Neuronal stem cell (in vitro differentiated cells): Measurements from ENCODE around the gene PRICKLE3.

ENCODE experiments used
- DNase-seq: peaks from one replicate; pipeline ENCODE4 v3.0.0-alpha.2; 2013; ENCODE audit warnings: low spot score
- H2AFZ ChIP-seq: one replicate; pipeline ENCODE4 v1.6.1; 2013; ENCODE audit warnings: mild to moderate bottlenecking, low read length, inconsistent platforms
- H2AK5ac ChIP-seq: 2 replicates; pipeline ENCODE4 v1.6.1; 2013; ENCODE audit warnings: low read depth, mild to moderate bottlenecking, inconsistent platforms, low read length, moderate library complexity, mixed read lengths
- H2BK120ac ChIP-seq: 2 replicates; pipeline ENCODE4 v1.6.1; 2013; ENCODE audit warnings: low read depth, mild to moderate bottlenecking, inconsistent platforms, low read length, moderate library complexity, mixed read lengths
- H2BK12ac ChIP-seq: one replicate; pipeline ENCODE4 v1.6.1; 2013; ENCODE audit warnings: low read length, inconsistent platforms
- H2BK15ac ChIP-seq: 2 replicates; pipeline ENCODE4 v1.6.1; 2013; ENCODE audit warnings: mild to moderate bottlenecking, low read length, inconsistent platforms, mixed read lengths
- H2BK5ac ChIP-seq: one replicate; pipeline ENCODE4 v1.6.1; 2013; ENCODE audit warnings: inconsistent platforms, mild to moderate bottlenecking, low read length, moderate library complexity
- H3K14ac ChIP-seq: one replicate; pipeline ENCODE4 v1.6.1; 2013; ENCODE audit warnings: low read length, inconsistent platforms
- H3K18ac ChIP-seq: 2 replicates; pipeline ENCODE4 v1.6.1; 2013; ENCODE audit warnings: low read length, inconsistent platforms
- H3K23ac ChIP-seq: 2 replicates; pipeline ENCODE4 v1.6.1; 2013; ENCODE audit warnings: low read depth, mild to moderate bottlenecking, mixed read lengths, low read length, inconsistent platforms; ENCODE audit not compliant: poor library complexity
- H3K27ac ChIP-seq: replicated peaks from 3 replicates; pipeline ENCODE4 v1.5.1; 2013; ENCODE audit warnings: low read length, inconsistent platforms
- H3K27me3 ChIP-seq, 3 experiments: 2 replicates each; pipeline ENCODE4 v1.6.1; 2013; ENCODE audit warnings: low read length in 3 of 3, mild to moderate bottlenecking in 2 of 3, inconsistent platforms in 1 of 3, low read depth in 1 of 3, mixed read lengths in 1 of 3, moderate library complexity in 1 of 3; ENCODE audit not compliant: control insufficient read depth in 3 of 3, insufficient read depth in 3 of 3
- H3K36me3 ChIP-seq, 2 donors: replicated peaks in 1 of 2; 2 replicates each; pipeline ENCODE4 v1.6.1; 2013; ENCODE audit warnings: low read length in 2 of 2; ENCODE audit not compliant: control insufficient read depth in 2 of 2, insufficient read depth in 2 of 2
- H3K4ac ChIP-seq: 2 replicates; pipeline ENCODE4 v1.6.1; 2013; ENCODE audit warnings: inconsistent platforms, mild to moderate bottlenecking, low read length, moderate library complexity
- H3K4me1 ChIP-seq, 2 donors: 1 replicate in 1 of 2; 2 replicates in 1 of 2; pipeline ENCODE4 v1.6.1; 2013; ENCODE audit warnings: low read length in 2 of 2, low read depth in 1 of 2; ENCODE audit not compliant: control insufficient read depth in 2 of 2, insufficient read depth in 1 of 2
- H3K4me2 ChIP-seq: one replicate; pipeline ENCODE4 v1.6.1; 2013; ENCODE audit warnings: mild to moderate bottlenecking, low read length, inconsistent platforms; ENCODE audit not compliant: insufficient read depth, poor library complexity, severe bottlenecking
- H3K4me3 ChIP-seq, 2 donors: 2 replicates each; pipeline ENCODE4 v1.5.1; 2013; ENCODE audit warnings: low read length in 2 of 2, mild to moderate bottlenecking in 2 of 2, inconsistent platforms in 1 of 2, moderate library complexity in 1 of 2
- H3K79me1 ChIP-seq: one replicate; pipeline ENCODE4 v1.6.1; 2013; ENCODE audit warnings: low read depth, mild to moderate bottlenecking, inconsistent platforms, low read length, moderate library complexity
- H3K9ac ChIP-seq: one replicate; pipeline ENCODE4 v1.6.1; 2013; ENCODE audit warnings: mild to moderate bottlenecking, low read depth, low read length, inconsistent platforms; ENCODE audit not compliant: poor library complexity
- H3K9me3 ChIP-seq, 2 donors: replicated peaks in 1 of 2; 2 replicates each; pipeline versions ENCODE3 to v1.6.1; 2013; ENCODE audit warnings: low read length in 2 of 2, mild to moderate bottlenecking in 2 of 2, inconsistent platforms in 1 of 2, low read depth in 1 of 2, mixed read lengths in 1 of 2, moderate library complexity in 1 of 2; ENCODE audit not compliant: control insufficient read depth in 2 of 2, insufficient read depth in 1 of 2
- H4K8ac ChIP-seq: one replicate; pipeline ENCODE4 v1.6.1; 2013; ENCODE audit warnings: low read depth, mild to moderate bottlenecking, inconsistent platforms, low read length, moderate library complexity
- H4K91ac ChIP-seq: one replicate; pipeline ENCODE4 v1.6.1; 2013; ENCODE audit warnings: low read length, low read depth, mild to moderate bottlenecking, inconsistent platforms; ENCODE audit not compliant: poor library complexity
- WGBS, 2 donors: extraction: QIAGEN DNeasy Blood & Tissue Kit; methylation state at CpG; one replicate each; pipeline ENCODE4 v1.1.7; 2013; ENCODE audit warnings: missing lambda C conversion rate in 2 of 2, mixed read lengths in 1 of 2; ENCODE audit not compliant: insufficient read length in 2 of 2, insufficient replicate concordance in 1 of 2; ENCODE audit errors: extremely low coverage in 2 of 2; 5-methylcytosine and 5-hydroxymethylcytosine counted together

The PRICKLE3 gene

DNA sequence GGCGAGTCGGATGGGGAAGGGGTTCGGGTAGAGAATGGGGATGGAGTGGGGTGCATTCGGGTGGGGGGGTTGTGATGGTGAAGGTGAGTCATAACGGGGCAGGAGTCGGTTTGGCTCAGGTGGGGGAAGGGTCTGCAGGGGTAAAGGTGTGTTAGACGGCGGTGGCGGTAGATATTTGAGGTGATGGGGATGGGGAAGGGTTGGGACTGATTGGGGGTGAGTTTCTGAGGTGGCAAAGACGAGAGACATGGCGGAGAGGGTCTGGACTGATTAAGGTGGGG, 13.1 kb upstream of the PRICKLE3 start:
- Histone ChIP-seq H3K9ac (no peak overlapping the region), H3K4me3 (peak overlapping the region in 1 of 2 donors; percentile 41), H3K14ac (no peak overlapping the region), H2AK5ac (no peak overlapping the region), H3K27ac (no peak overlapping the region), H3K18ac (no peak overlapping the region), H3K36me3 (no peaks in the 10 kb centered on the region), H4K91ac (no peak overlapping the region), H2AFZ (no peak overlapping the region), H3K4me2 (no peak overlapping the region), H3K27me3 (peaks cover 0 to 14% (median 6%) of the 10 kb centered on the region in 3 experiments), H2BK120ac (no peak overlapping the region), H2BK15ac (no peak overlapping the region), H3K4ac (no peak overlapping the region), H4K8ac (no peak overlapping the region), H3K79me1 (peaks cover 6% of the 10 kb centered on the region), H3K23ac (no peak overlapping the region), H2BK12ac (no peak overlapping the region), H3K4me1 (peaks cover 0 to 2% of the 10 kb centered on the region in 2 donors), H2BK5ac (no peak overlapping the region), H3K9me3 (no peaks in the 10 kb centered on the region)
- no peak for DNase-seq
- no CpG with 5 or more reads among the region's 11 CpGs for whole genome bisulfite sequencing, 2 donors

DNA sequence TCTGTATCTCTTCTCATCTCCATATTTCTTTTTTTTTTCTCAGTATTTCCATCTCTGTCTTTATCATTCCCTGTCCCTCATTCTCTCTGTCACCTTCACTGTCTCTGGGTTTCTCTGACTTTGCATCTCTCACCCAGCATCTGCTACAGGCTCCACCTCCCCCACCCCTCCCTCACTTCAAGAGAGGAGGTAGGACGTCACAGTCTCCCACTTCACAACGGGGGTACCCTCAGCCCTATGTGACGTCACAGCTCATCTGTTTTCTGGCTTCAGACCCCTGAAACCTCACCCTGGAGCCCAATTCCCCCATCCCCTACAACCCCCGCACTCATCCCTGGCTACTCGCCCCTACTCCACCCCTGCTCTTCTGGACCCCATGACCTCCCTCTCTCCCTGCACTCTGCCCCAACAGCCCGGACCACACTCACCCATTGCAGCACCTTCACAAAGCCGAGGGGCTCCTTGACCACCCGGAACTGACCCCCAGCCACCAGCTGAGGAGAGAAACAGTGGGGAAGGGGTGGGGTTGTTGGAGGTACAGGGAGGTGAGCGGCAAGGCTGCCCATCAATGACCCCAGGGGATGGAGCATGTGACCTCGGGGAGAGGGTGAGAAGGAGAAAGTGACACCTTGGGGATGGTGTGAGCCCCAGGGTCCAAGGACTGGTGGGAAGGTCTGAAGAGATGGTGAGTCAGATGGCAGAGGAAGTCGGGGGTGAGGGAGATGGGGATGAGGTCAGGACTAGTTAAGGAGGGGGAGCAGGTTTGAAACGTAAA, 12.6 kb upstream of the PRICKLE3 start:
- no peak overlapping the region for H3K27ac ChIP-seq
- no peak overlapping the region for H3K9ac ChIP-seq
- no peak overlapping the region for H3K4me2 ChIP-seq
- DNase-seq = no peak
- no peaks in the 10 kb centered on the region for H3K9me3 ChIP-seq
- no peak overlapping the region for H3K4me3 ChIP-seq
- peaks cover 0 to 14% (median under 1%) of the 10 kb centered on the region in 3 experiments for H3K27me3 ChIP-seq
- H3K36me3 ChIP-seq = no peaks in the 10 kb centered on the region
- peaks cover 6% of the 10 kb centered on the region for H3K79me1 ChIP-seq
- H3K4me1 ChIP-seq = peaks cover 0 to 2% of the 10 kb centered on the region in 2 donors
- no peak overlapping the region for H2BK12ac ChIP-seq
- H2AFZ ChIP-seq = no peak overlapping the region
- H2AK5ac ChIP-seq = no peak overlapping the region
- H4K8ac ChIP-seq = no peak overlapping the region
- WGBS, 2 donors = no CpG with 5 or more reads among the region's 12 CpGs
- no peak overlapping the region for H3K14ac ChIP-seq
- H4K91ac ChIP-seq = no peak overlapping the region
- no peak overlapping the region for H3K18ac ChIP-seq
- no peak overlapping the region for H2BK15ac ChIP-seq
- no peak overlapping the region for H3K23ac ChIP-seq
- no peak overlapping the region for H2BK120ac ChIP-seq
- H2BK5ac ChIP-seq = no peak overlapping the region
- no peak overlapping the region for H3K4ac ChIP-seq

- H2BK15ac ChIP-seq = no peak overlapping the region
- H2BK12ac ChIP-seq = no peak overlapping the region
- no peaks in the 10 kb centered on the region for H3K36me3 ChIP-seq
- no peaks in the 10 kb centered on the region for H3K9me3 ChIP-seq
- no peak overlapping the region for H3K23ac ChIP-seq
- H3K4ac ChIP-seq = no peak overlapping the region
- no peak overlapping the region for H2AK5ac ChIP-seq
- peaks cover 6% of the 10 kb centered on the region for H3K79me1 ChIP-seq
- H2BK5ac ChIP-seq = no peak overlapping the region
- no peak overlapping the region for H3K4me3 ChIP-seq
- no peak overlapping the region for H2AFZ ChIP-seq
- no peak overlapping the region for H3K18ac ChIP-seq
- no CpG with 5 or more reads among the region's 13 CpGs for WGBS, 2 donors
- H2BK120ac ChIP-seq = no peak overlapping the region
- peaks cover 0 to 2% of the 10 kb centered on the region in 2 donors for H3K4me1 ChIP-seq
- no peak overlapping the region for H4K8ac ChIP-seq
- no peak overlapping the region for H4K91ac ChIP-seq
- H3K27me3 ChIP-seq = peaks cover 0 to 14% (median 0%) of the 10 kb centered on the region in 3 experiments
- no peak overlapping the region for H3K27ac ChIP-seq
- no peak overlapping the region for H3K4me2 ChIP-seq
- H3K9ac ChIP-seq = peak overlapping the region; percentile 60
- no peak overlapping the region for H3K14ac ChIP-seq
- no peak for DNase-seq
Observed at GRCh38 chrX:49197543-49198087, 11.4 kb upstream of the PRICKLE3 start.

GRCh38 chrX:49193542-49193964, 7.4 kb upstream of the PRICKLE3 start:
- Histone ChIP-seq H3K23ac (no peak overlapping the region), H2BK12ac (no peak overlapping the region), H3K27ac (no peak overlapping the region), H2BK120ac (no peak overlapping the region), H3K27me3 (peaks cover 0 to 5% (median 0%) of the 10 kb centered on the region in 3 experiments), H3K9me3 (no peaks in the 10 kb centered on the region), H3K14ac (no peak overlapping the region), H3K79me1 (peaks cover 5% of the 10 kb centered on the region), H3K36me3 (no peaks in the 10 kb centered on the region), H3K4me2 (no peak overlapping the region), H3K9ac (no peak overlapping the region), H4K8ac (no peak overlapping the region), H3K4me1 (no peaks in the 10 kb centered on the region), H3K4ac (no peak overlapping the region), H3K18ac (no peak overlapping the region), H3K4me3 (no peak overlapping the region), H2BK5ac (no peak overlapping the region), H4K91ac (no peak overlapping the region), H2BK15ac (no peak overlapping the region), H2AK5ac (no peak overlapping the region), H2AFZ (no peak overlapping the region)
- no peak for DNase-seq
- WGBS, 2 donors = no CpG with 5 or more reads among the region's 2 CpGs
